ENCODE measurements around the gene SSTR5.

GRCh38 chr16:1129106-1129960 lies 56.8 kb downstream of the SSTR5 start:
- TF ChIP-seq EP300 (IDR thresholded peaks at IDR 0.05) (no peak), CTCF (IDR thresholded peaks at IDR 0.05) (no peak), POLR2A (IDR thresholded peaks at IDR 0.05) (no peak), POLR2AphosphoS5 (IDR thresholded peaks at IDR 0.05) (no peak)

Measured in gastroesophageal sphincter (tissue), 3 donors.